Neural progenitor cell (in vitro differentiated cells): Measurements from ENCODE around the gene PCDHGB2.

Experiments
- EZH2 ChIP-seq: fragments of 200-600 bp; sonication (generic); IDR thresholded peaks from 2 replicates; pipeline ENCODE4 v1.6.1; 2017; ENCODE audit warnings: antibody characterized with exemption, mild to moderate bottlenecking, moderate library complexity
- EZH2phosphoT487 ChIP-seq: fragments of 200-600 bp; sonication (generic); IDR thresholded peaks from 2 replicates; pipeline ENCODE4 v1.6.1; 2017; ENCODE audit warnings: antibody characterized with exemption
- TF ChIP-seq, protein P1 (sequence below): fragments of 200-600 bp; sonication (generic); IDR thresholded peaks from 2 replicates; pipeline ENCODE4 v1.5.1; 2017; ENCODE audit warnings: antibody characterized with exemption, mild to moderate bottlenecking

GRCh38 chr5:141313711-141314110 lies 46.1 kb upstream of the PCDHGB2 start:
- TF ChIP-seq, protein P1, sequence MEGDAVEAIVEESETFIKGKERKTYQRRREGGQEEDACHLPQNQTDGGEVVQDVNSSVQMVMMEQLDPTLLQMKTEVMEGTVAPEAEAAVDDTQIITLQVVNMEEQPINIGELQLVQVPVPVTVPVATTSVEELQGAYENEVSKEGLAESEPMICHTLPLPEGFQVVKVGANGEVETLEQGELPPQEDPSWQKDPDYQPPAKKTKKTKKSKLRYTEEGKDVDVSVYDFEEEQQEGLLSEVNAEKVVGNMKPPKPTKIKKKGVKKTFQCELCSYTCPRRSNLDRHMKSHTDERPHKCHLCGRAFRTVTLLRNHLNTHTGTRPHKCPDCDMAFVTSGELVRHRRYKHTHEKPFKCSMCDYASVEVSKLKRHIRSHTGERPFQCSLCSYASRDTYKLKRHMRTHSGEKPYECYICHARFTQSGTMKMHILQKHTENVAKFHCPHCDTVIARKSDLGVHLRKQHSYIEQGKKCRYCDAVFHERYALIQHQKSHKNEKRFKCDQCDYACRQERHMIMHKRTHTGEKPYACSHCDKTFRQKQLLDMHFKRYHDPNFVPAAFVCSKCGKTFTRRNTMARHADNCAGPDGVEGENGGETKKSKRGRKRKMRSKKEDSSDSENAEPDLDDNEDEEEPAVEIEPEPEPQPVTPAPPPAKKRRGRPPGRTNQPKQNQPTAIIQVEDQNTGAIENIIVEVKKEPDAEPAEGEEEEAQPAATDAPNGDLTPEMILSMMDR: no peak
- TF ChIP-seq EZH2 (no peak), EZH2phosphoT487 (no peak)
